Umbilical cord (tissue), 2 donors: ENCODE results near the gene TMOD1. TPM values are rescaled to one million over a fixed set of nuclear protein-coding genes. Genes with fewer than 3 reads are reported as not detected.
"Not testable (repeated sequence)": the region's sequence is repeated elsewhere in the genome, so short reads cannot be mapped to it uniquely, and the experiment has no call there.

Experiments used
- DNase-seq: peaks from one replicate; pipeline ENCODE4 v3.0.0-alpha.2; 2015; ENCODE audit warnings: low spot score
- total RNA-seq: library from RNA; depleted of rRNA; stranded (reverse); fragments of >200 nt; gene quantifications from one replicate; pipeline ENCODE4 v1.2.3, GENCODE V29; 2014; ENCODE audit warnings: low replicate concordance; ENCODE audit not compliant: insufficient read depth

TMOD1 gene
- 3.4 TPM for total RNA-seq

- peak; percentile 17 for DNase-seq
These were observed at the start of gene TMOD1 for GRCh38 chr9:97501177-97501971. TSS of gene TMOD1 (plus strand) at chr9:97501666. CDS start at chr9:97524189, 22,523 bp downstream.

GRCh38 chr9:97453573-97453972 is 47.9 kb upstream of the TMOD1 start:
- DNase-seq: not testable (repeated sequence)

- not testable (repeated sequence) for DNase-seq
These were observed 44.6 kb upstream of the TMOD1 start for GRCh38 chr9:97456841-97457240.

- DNase-seq: no peak
These were observed 42.1 kb upstream of the TMOD1 start for GRCh38 chr9:97459326-97459725.

GRCh38 chr9:97462159-97462558 is 39.3 kb upstream of the TMOD1 start:
- DNase-seq: no peak

GRCh38 chr9:97462914-97463313 is 38.6 kb upstream of the TMOD1 start:
- DNase-seq: no peak

GRCh38 chr9:97468658-97469448 is 32.6 kb upstream of the TMOD1 start:
- DNase-seq: peak; percentile 73

GRCh38 chr9:97470076-97470475 is 31.4 kb upstream of the TMOD1 start:
- DNase-seq: no peak

GRCh38 chr9:97473717-97474116 is 27.7 kb upstream of the TMOD1 start:
- DNase-seq: no peak

- no peak for DNase-seq
These were observed 27.0 kb upstream of the TMOD1 start for GRCh38 chr9:97474372-97474925.

GRCh38 chr9:97475059-97475458 is 26.4 kb upstream of the TMOD1 start:
- no peak for DNase-seq

- no peak for DNase-seq
These were observed 23.0 kb upstream of the TMOD1 start for GRCh38 chr9:97478301-97478981.

GRCh38 chr9:97479496-97480159 is 21.8 kb upstream of the TMOD1 start:
- no peak for DNase-seq

- DNase-seq: no peak
These were observed 21.3 kb upstream of the TMOD1 start for GRCh38 chr9:97480174-97480573.

GRCh38 chr9:97480749-97481148 is 20.7 kb upstream of the TMOD1 start:
- DNase-seq: no peak

GRCh38 chr9:97484134-97484533 is 17.3 kb upstream of the TMOD1 start:
- DNase-seq: no peak

- DNase-seq: no peak
These were observed 14.4 kb upstream of the TMOD1 start for GRCh38 chr9:97487107-97487506.

GRCh38 chr9:97487861-97488260 is 13.6 kb upstream of the TMOD1 start:
- DNase-seq: no peak

- DNase-seq: peak; percentile 43
These were observed 10.1 kb upstream of the TMOD1 start for GRCh38 chr9:97491216-97491999.

GRCh38 chr9:97497558-97498375 is 3.7 kb upstream of the TMOD1 start:
- DNase-seq: not testable (repeated sequence)
